Mucosa of descending colon (tissue), 3 donors: ENCODE results near the gene CCBE1. TPM values are rescaled to one million over a fixed set of nuclear protein-coding genes. Genes with fewer than 3 reads are reported as not detected.

Experiments used
- ATAC-seq: fragments of 200-7000 bp; cut with Tn5 transposase; one replicate; pipeline ENCODE4 v1.9.1; 2020; ENCODE audit warnings: mild to moderate bottlenecking, moderate library complexity
- DNase-seq, 3 donors: peaks; one replicate each; pipeline ENCODE4 v3.0.0-alpha.2; 2020
- H3K36me3 ChIP-seq: fragments of 200-600 bp; one replicate; pipeline ENCODE4 v1.8.0; 2021; ENCODE audit warnings: low read depth, mild to moderate bottlenecking
- H3K4me1 ChIP-seq: fragments of 200-600 bp; one replicate; pipeline ENCODE4 v1.8.0; 2021; ENCODE audit warnings: low read depth, mild to moderate bottlenecking
- H3K4me3 ChIP-seq: fragments of 200-600 bp; one replicate; pipeline ENCODE4 v1.8.0; 2021; ENCODE audit warnings: mild to moderate bottlenecking
- H3K9me3 ChIP-seq: fragments of 200-600 bp; one replicate; pipeline ENCODE4 v1.8.0; 2021; ENCODE audit warnings: mild to moderate bottlenecking
- CTCF ChIP-seq: fragments of 200-600 bp; IDR thresholded peaks from one replicate; pipeline ENCODE4 v1.8.0; 2022; ENCODE audit warnings: antibody characterized with exemption, mild to moderate bottlenecking
- intact Hi-C, 2 donors: fragments of 100-400 bp; cut with DNase I in 1 of 2; cut with micrococcal nuclease in 1 of 2; formaldehyde crosslinking; loops; one replicate each; pipeline versions ENCODE4 v1.11.0 to v1.11.1; 2022; cut with DNase I, micrococcal nuclease
- total RNA-seq, 3 donors: library from RNA; stranded (reverse); fragmentation: NEBNext Ultra II Directional in 2 of 3; extraction: Animal tissue kit (Norgen Biotek cat#: 25700) in 2 of 3; gene quantifications; one replicate each; pipeline versions ENCODE4 v1.2.1 to v1.2.4, GENCODE V29; 2021 to 2023
- donor health status: DM: no; HTN: no; CAD: no; lungs with moderate emphysema.
- donor health status: DM: no; HTN: no; CAD: no.
- donor health status: DM: no; HTN: yes; CAD: no.

CCBE1 gene
- total RNA-seq, 3 donors from 2014 or later: 1.6 to 54.7 (median 2.2) TPM

DNA sequence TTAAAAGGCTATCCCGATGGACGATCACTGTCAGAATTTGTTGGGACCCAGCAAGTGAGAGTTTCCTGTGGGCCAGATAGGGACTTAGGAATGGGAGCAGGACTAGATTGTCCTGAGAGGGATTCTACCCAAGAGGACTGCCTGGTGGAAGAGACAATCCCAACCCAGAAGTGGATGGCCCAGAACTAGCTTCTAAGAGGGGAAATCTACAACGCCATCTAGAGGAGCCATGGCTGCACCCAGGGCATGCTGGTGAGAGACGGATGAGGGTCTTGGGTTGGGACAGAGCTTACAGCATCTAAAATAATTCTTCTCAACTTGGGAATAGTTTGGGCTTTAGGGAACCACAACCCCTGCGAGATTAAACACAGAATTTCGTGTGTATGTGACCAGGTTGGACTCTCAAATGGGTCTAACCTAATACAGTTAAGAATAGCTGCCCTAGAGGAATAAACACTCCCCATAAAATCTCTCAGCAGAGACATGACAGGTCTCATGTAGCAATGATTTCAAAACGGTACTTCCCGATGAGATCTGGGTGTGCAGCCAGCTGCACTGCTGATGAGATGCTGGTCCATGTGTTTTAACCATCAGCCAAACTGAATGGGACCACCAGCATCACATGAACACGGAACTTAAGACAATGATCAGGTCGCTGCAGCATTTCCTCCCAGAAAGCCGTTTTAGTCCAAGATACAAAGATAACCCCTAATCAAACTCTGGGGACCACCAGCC, 50.8 kb downstream of the CCBE1 start:
- TF ChIP-seq CTCF: no peak
- no peak for DNase-seq
- ATAC-seq: no peak
- intact Hi-C loops: no loop called here
- H3K4me1 ChIP-seq: no peaks in the 10 kb centered on the region
- H3K9me3 ChIP-seq: no peaks in the 10 kb centered on the region
- no peaks in the 10 kb centered on the region for H3K36me3 ChIP-seq
- no peak overlapping the region for H3K4me3 ChIP-seq

- no peak for TF ChIP-seq CTCF
- ATAC-seq: no peak
- no peaks in the 10 kb centered on the region for H3K9me3 ChIP-seq
- DNase-seq: no peak
- H3K4me3 ChIP-seq: no peak overlapping the region
- no peaks in the 10 kb centered on the region for H3K4me1 ChIP-seq
- intact Hi-C loops: no loop called here
- H3K36me3 ChIP-seq: no peaks in the 10 kb centered on the region
These were observed 53.5 kb downstream of the CCBE1 start for GRCh38 chr18:59643740-59644139.

DNA sequence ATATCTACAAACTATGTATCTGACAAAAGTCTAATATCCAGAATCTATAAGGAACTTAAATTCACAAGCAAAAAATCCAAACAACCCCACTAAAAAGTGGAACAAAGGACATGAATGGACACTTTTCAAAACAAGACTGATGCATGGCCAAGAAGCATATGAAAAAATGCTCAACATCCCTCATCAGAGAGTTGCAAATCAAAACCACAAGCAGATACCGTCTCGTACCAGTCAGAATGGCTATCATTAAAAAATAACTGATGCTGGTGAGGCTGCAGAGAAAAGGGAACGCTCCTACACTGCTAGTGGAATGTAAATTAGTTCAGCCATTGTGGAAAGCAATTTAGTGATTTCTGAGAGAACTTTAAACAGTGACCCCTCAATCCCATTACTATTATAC, 56.5 kb downstream of the CCBE1 start:
- H3K9me3 ChIP-seq: no peaks in the 10 kb centered on the region
- intact Hi-C loops: no loop called here
- no peaks in the 10 kb centered on the region for H3K4me1 ChIP-seq
- DNase-seq (no peak), ATAC-seq (no peak)
- no peak for TF ChIP-seq CTCF
- H3K4me3 ChIP-seq: no peak overlapping the region
- H3K36me3 ChIP-seq: no peaks in the 10 kb centered on the region

DNA sequence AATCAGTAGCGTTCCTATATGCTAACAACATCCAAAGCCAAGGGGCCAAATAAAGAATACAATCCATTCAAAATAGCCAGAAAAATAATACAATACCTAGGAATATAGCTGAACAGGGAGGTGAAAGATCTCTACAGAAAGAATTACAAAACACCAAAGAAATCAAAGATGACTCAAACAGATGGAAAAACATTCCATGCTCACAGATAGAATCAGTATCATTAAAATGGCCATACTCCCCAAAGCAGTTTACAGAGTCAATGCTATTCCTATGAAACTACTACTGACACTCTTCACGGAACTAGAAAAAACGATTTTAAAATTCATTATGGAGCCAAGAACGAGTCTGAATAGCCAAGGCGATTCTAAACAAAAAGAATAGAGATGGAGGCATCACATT, 57.4 kb downstream of the CCBE1 start:
- intact Hi-C loops: no loop called here
- no peaks in the 10 kb centered on the region for H3K4me1 ChIP-seq
- no peaks in the 10 kb centered on the region for H3K9me3 ChIP-seq
- no peak for TF ChIP-seq CTCF
- H3K36me3 ChIP-seq: no peaks in the 10 kb centered on the region
- no peak for DNase-seq
- H3K4me3 ChIP-seq: no peak overlapping the region
- ATAC-seq: no peak

DNA sequence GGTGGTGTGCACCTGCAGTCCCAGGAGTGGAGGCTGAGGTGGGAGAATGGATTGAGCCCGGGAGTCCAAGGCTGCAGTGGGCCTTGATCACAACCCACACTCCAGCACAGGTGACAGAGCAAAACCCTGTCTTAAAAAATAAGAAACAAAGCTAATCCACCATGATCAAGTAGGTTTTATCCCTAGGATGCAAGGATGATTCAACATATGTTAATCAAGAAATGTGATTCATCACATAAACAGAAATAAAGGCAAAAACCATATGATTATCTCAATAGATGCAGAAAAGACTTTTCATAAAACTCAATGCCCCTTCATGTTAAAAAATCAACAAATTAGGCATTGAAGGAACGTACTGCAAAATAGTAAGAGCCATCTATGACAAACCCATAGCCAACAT, 58.1 kb downstream of the CCBE1 start:
- Histone ChIP-seq H3K36me3 (no peaks in the 10 kb centered on the region), H3K9me3 (no peaks in the 10 kb centered on the region), H3K4me3 (no peak overlapping the region), H3K4me1 (no peaks in the 10 kb centered on the region)
- ATAC-seq (no peak), DNase-seq (no peak)
- intact Hi-C loops: no loop called here
- no peak for TF ChIP-seq CTCF
